HepG2 (cell line): Measurements from ENCODE around the gene TNFAIP8L1.

Experiments
- CBFB ChIP-seq: sonication (generic); formaldehyde crosslinking; IDR thresholded peaks from 2 replicates; pipeline ENCODE4 v1.4.0; 2020; ENCODE audit warnings: missing genetic modification reagents
- CHCHD3 ChIP-seq: sonication (generic); formaldehyde crosslinking; IDR thresholded peaks from 2 replicates; pipeline ENCODE4 v1.8.0; 2022; ENCODE audit warnings: mild to moderate bottlenecking, missing genetic modification reagents, moderate library complexity
- NFE2L2 ChIP-seq: fragments of 150-350 bp; IDR thresholded peaks from 2 replicates; pipeline ENCODE4 v1.6.1; 2014; ENCODE audit warnings: low read length
- NONO ChIP-seq, 2 experiments: fragments of 450-650 bp in 1 of 2; sonication (generic) in 1 of 2; formaldehyde crosslinking in 1 of 2; IDR thresholded peaks in 1 of 2; conservative IDR thresholded peaks in 1 of 2; 2 replicates each; pipeline versions ENCODE4 v1.6.1 to v1.8.0; 2017 to 2022; ENCODE audit warnings: mild to moderate bottlenecking in 1 of 2, missing genetic modification reagents in 1 of 2, moderate library complexity in 1 of 2
- PAX8 ChIP-seq: sonication (generic); formaldehyde crosslinking; IDR thresholded peaks from 2 replicates; pipeline ENCODE4 v1.8.0; 2022; ENCODE audit warnings: mild to moderate bottlenecking, missing genetic modification reagents, borderline replicate concordance
- PHF8 ChIP-seq: sonication (generic); formaldehyde crosslinking; IDR thresholded peaks from 2 replicates; pipeline ENCODE4 v1.5.0; 2020; ENCODE audit warnings: missing genetic modification reagents
- POLR2A ChIP-seq, 2 experiments: IDR thresholded peaks; 2 replicates each; pipeline ENCODE4 v1.6.1; 2011; ENCODE audit warnings: low read depth in 2 of 2, low read length in 2 of 2, mild to moderate bottlenecking in 1 of 2, moderate library complexity in 1 of 2; ENCODE audit not compliant: insufficient read depth in 1 of 2
- TF ChIP-seq, protein P1 (sequence below): sonication (generic); formaldehyde crosslinking; IDR thresholded peaks from 2 replicates; pipeline ENCODE4 v1.5.0; 2020; ENCODE audit warnings: missing genetic modification reagents

DNA sequence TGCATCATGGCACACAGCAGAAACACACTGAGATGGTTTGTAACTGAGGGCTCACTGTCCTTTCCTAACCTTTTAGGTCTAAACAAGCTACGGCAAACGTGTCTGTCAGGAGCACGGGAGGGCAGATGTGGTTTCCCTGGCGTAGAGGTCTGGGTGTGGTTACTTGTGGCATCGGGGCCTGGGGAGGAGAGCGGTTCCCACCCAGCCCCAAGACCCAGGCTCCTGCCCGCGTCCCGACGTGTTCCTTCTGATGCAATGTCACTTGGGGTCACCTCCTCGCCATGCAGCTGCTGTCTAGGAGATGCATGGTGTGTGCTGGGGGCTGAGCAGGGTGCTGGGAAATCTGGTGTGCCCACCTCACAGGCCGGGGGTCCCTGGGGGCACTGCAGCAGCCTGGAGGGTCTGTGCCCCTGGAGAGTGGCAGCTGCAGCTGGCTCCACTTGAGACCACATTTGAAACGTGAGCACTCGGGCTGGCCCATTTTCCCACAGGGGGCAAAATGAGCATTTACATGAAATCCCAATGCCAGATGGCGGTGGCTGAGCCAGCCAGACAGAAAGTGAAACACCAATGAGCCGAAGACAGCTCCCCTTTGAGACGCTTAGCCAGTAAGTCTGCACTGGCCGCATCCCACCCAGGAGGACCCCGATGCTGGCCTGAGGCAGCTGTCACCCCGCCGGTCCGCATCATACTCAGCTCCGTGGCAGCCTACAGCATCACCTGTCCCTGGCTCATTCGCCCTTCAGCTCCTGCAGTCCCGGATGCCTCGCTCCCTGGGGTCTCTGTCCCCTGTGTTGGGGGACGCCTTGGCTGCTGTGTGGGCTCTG lies 53.1 kb downstream of the TNFAIP8L1 start:
- TF ChIP-seq NFE2L2, result no peak
- TF ChIP-seq NONO (IDR thresholded peaks at IDR 0.05), result no peak
- TF ChIP-seq NONO (CRISPR knock-in tag; conservative IDR thresholded peaks at IDR 0.05), result no peak
- no peak for TF ChIP-seq CHCHD3 (CRISPR knock-in tag)
- no peak for TF ChIP-seq POLR2A (IDR thresholded peaks at IDR 0.05; ENCODE audit: insufficient read depth in 1 of 2, low read depth in 2 of 2, low read length in 2 of 2)
- no peak for TF ChIP-seq CBFB (CRISPR knock-in tag)
- TF ChIP-seq, protein P1, sequence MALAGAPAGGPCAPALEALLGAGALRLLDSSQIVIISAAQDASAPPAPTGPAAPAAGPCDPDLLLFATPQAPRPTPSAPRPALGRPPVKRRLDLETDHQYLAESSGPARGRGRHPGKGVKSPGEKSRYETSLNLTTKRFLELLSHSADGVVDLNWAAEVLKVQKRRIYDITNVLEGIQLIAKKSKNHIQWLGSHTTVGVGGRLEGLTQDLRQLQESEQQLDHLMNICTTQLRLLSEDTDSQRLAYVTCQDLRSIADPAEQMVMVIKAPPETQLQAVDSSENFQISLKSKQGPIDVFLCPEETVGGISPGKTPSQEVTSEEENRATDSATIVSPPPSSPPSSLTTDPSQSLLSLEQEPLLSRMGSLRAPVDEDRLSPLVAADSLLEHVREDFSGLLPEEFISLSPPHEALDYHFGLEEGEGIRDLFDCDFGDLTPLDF (CRISPR knock-in tag), result no peak
- no peak for TF ChIP-seq PHF8
- no peak for TF ChIP-seq PAX8 (CRISPR knock-in tag)
